ENCODE results near the gene CD4.
A peak's percentile ranks its signal among the peaks of the same experiment; 100 is the strongest.

The CD4 gene

GRCh38 chr12:6852651-6853354, 63.5 kb downstream of the CD4 start (continued):
- TF ChIP-seq ZBTB26 (tag by site-specific recombination; optimal IDR thresholded peaks at IDR 0.05): no peak
- no peak for TF ChIP-seq KLF7 (tag by site-specific recombination; IDR thresholded peaks at IDR 0.05; ENCODE audit: borderline replicate concordance)
- TF ChIP-seq AEBP2 (tag by site-specific recombination; IDR thresholded peaks at IDR 0.05; ENCODE audit: borderline replicate concordance): no peak
- no peak for TF ChIP-seq ZNF274 (IDR thresholded peaks at IDR 0.05; ENCODE audit: low read length)
- TF ChIP-seq ZNF274 (tag by site-specific recombination; IDR thresholded peaks at IDR 0.05; ENCODE audit: borderline replicate concordance): no peak
- no peak for TF ChIP-seq KLF8 (tag by site-specific recombination; IDR thresholded peaks at IDR 0.05)
- TF ChIP-seq ZNF23 (tag by site-specific recombination; IDR thresholded peaks at IDR 0.05; ENCODE audit: borderline replicate concordance): no peak
- TF ChIP-seq ZNF610 (tag by site-specific recombination; IDR thresholded peaks at IDR 0.05; ENCODE audit: borderline replicate concordance): no peak
- TF ChIP-seq KLF10 (tag by site-specific recombination; IDR thresholded peaks at IDR 0.05): no peak
- TF ChIP-seq ZBTB21 (tag by site-specific recombination; IDR thresholded peaks at IDR 0.05): no peak
- no peak for TF ChIP-seq EGR2 (tag by site-specific recombination; IDR thresholded peaks at IDR 0.05; ENCODE audit: low read depth)
- no peak for TF ChIP-seq ZNF629 (tag by site-specific recombination; IDR thresholded peaks at IDR 0.05)
- TF ChIP-seq, protein P1, sequence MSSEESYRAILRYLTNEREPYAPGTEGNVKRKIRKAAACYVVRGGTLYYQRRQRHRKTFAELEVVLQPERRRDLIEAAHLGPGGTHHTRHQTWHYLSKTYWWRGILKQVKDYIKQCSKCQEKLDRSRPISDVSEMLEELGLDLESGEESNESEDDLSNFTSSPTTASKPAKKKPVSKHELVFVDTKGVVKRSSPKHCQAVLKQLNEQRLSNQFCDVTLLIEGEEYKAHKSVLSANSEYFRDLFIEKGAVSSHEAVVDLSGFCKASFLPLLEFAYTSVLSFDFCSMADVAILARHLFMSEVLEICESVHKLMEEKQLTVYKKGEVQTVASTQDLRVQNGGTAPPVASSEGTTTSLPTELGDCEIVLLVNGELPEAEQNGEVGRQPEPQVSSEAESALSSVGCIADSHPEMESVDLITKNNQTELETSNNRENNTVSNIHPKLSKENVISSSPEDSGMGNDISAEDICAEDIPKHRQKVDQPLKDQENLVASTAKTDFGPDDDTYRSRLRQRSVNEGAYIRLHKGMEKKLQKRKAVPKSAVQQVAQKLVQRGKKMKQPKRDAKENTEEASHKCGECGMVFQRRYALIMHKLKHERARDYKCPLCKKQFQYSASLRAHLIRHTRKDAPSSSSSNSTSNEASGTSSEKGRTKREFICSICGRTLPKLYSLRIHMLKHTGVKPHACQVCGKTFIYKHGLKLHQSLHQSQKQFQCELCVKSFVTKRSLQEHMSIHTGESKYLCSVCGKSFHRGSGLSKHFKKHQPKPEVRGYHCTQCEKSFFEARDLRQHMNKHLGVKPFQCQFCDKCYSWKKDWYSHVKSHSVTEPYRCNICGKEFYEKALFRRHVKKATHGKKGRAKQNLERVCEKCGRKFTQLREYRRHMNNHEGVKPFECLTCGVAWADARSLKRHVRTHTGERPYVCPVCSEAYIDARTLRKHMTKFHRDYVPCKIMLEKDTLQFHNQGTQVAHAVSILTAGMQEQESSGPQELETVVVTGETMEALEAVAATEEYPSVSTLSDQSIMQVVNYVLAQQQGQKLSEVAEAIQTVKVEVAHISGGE (tag by site-specific recombination; conservative IDR thresholded peaks at IDR 0.05; ENCODE audit: low read depth): no peak
- TF ChIP-seq ZNF76 (tag by site-specific recombination; IDR thresholded peaks at IDR 0.05; ENCODE audit: borderline replicate concordance, low read depth): no peak
- TF ChIP-seq ZNF112 (tag by site-specific recombination; IDR thresholded peaks at IDR 0.05): no peak
- no peak for TF ChIP-seq ZNF239 (tag by site-specific recombination; IDR thresholded peaks at IDR 0.05)
- TF ChIP-seq ZNF341 (tag by site-specific recombination; IDR thresholded peaks at IDR 0.05; ENCODE audit: low read depth): peak; percentile 93
- TF ChIP-seq ZBTB1 (tag by site-specific recombination; IDR thresholded peaks at IDR 0.05): no peak
- TF ChIP-seq ZNF335 (tag by site-specific recombination; conservative IDR thresholded peaks at IDR 0.05): 0 out of 2 replicates have a peak, but pooled peaks have one; percentile 8
- TF ChIP-seq CTCF (tag by site-specific recombination; IDR thresholded peaks at IDR 0.05): no peak
- TF ChIP-seq ZNF354C (tag by site-specific recombination; IDR thresholded peaks at IDR 0.05; ENCODE audit: borderline replicate concordance, low read depth): no peak
- TF ChIP-seq OVOL3 (tag by site-specific recombination; IDR thresholded peaks at IDR 0.05): no peak
- no peak for TF ChIP-seq ZNF133 (tag by site-specific recombination; IDR thresholded peaks at IDR 0.05)
- TF ChIP-seq GLI4 (tag by site-specific recombination; IDR thresholded peaks at IDR 0.05): 0 out of 2 replicates have a peak, but pooled peaks have one; percentile 14
- TF ChIP-seq ZFP69B (tag by site-specific recombination; IDR thresholded peaks at IDR 0.05): no peak
- TF ChIP-seq ZNF175 (tag by site-specific recombination; IDR thresholded peaks at IDR 0.05): no peak
- no peak for TF ChIP-seq ZNF843 (tag by site-specific recombination; IDR thresholded peaks at IDR 0.05)
- TF ChIP-seq, protein P2, sequence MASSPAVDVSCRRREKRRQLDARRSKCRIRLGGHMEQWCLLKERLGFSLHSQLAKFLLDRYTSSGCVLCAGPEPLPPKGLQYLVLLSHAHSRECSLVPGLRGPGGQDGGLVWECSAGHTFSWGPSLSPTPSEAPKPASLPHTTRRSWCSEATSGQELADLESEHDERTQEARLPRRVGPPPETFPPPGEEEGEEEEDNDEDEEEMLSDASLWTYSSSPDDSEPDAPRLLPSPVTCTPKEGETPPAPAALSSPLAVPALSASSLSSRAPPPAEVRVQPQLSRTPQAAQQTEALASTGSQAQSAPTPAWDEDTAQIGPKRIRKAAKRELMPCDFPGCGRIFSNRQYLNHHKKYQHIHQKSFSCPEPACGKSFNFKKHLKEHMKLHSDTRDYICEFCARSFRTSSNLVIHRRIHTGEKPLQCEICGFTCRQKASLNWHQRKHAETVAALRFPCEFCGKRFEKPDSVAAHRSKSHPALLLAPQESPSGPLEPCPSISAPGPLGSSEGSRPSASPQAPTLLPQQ (tag by site-specific recombination; IDR thresholded peaks at IDR 0.05): 0 out of 2 replicates have a peak, but pooled peaks have one; percentile 4
- TF ChIP-seq ZNF416 (tag by site-specific recombination; IDR thresholded peaks at IDR 0.05): no peak
- TF ChIP-seq ZNF768 (tag by site-specific recombination; IDR thresholded peaks at IDR 0.05): no peak
- TF ChIP-seq ZNF426 (tag by site-specific recombination; IDR thresholded peaks at IDR 0.05): no peak
- TF ChIP-seq ZNF580 (tag by site-specific recombination; IDR thresholded peaks at IDR 0.05): no peak
